DMS53 treated with DMSO at 0.1 percent for 48 hours (cell line): ENCODE data around the gene KRTAP10-3.

Experiments used
- DNase-seq: peaks from one replicate; lab custom pipeline; 2025; ENCODE audit not compliant: unreplicated experiment; lab: John Stamatoyannopoulos, UW

Gene KRTAP10-3

DNA sequence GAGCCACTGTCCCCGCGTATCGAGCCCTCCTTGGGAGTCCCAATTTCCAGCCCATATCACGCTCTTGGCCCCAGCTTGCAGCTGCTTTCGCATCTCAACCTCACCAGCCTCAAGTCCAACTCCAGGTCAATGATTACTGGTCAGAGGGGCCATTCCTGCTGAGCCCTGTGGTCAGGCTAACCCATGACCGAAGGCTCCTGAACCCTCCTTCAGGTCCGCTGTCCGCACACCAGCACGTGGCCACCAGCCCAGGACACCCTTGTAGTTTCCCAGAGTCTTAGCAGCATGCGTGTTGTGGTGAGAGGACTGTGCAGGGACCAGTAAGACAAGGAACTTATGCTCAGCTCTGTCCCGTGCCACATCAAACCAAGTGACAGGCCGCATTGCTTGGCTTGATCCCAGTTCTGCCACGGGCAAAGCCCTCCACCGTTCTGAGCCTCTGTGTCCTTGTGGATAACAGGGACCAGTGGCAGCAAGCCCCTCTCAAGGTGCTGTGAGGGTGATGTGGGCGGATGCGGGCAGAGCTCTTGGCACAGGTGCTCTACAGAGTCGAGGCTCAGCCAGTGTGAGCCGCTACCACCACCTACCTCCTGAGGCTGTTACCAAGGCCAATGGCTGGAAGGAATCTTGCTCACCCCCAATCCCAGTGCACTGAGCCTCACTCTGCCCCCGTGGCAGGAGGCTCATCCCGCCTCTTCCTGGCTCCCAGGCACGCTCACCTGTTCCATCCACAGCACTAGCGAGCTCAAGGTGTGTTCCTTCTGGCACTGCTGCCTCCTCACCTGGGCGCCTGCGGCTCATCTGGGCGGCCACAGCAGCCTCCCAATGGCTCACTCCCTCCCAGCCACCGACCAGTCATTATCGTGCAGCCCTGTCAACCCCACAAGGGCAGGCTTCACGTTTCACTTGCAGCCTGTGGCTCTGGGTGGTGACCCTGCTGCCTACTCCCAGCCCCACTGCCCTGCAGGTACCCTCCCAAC is 39.0 kb downstream of the KRTAP10-3 start:
- no peak for DNase-seq

DNA sequence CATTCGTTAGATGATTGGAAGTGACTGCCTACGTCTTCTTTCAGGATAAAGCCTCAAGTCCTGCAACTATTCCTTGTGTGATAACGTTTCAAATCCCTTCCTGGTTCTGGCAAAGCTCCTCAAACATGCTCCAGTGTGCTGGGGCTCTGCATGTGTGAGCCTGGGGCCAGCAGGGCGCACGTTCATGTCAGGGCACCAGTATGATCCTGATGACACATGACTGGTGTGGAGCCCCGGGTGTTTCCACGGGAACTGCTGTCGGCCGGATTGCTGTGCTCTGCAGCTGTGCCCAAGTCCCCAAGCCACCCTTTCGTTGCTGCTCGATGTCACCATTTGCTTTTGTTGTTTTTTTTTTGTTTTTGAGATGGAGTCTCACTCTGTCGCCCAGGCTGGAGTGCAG is 39.9 kb downstream of the KRTAP10-3 start:
- no peak for DNase-seq

DNA sequence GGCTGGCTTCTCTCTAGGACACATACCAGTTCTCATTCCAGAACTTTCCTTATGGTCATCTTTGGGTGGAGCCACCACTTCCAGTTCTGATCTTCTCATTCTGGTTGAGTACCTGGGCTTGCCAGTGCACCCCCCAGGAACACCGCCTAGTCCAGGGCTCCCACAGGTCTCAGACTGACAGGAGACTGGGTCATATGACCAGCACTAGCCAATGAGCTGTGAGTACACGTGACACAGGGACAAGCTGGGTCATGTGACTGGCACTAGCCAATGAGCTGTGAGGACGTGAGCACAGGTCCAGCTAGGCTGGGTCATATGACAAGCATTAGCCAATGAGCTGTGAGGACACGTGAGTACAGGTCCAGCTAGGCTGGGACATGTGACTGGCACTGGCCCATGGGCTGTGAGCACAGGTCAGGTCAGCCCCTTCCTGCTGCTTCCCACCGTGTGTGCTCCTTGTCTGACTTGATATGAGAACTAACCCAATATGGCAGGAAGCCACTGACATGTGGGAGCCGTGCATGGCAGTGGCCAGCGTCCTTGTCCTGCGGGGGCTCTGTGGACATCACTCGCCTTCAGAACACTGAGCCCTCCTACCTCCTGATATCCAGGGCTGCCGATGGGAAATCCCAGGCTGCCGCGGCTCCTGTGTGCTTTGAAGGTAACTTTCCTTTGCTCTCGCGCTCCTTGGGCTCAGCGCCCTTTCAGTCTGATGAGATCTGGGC is 41.3 kb downstream of the KRTAP10-3 start:
- DNase-seq = no peak

DNA sequence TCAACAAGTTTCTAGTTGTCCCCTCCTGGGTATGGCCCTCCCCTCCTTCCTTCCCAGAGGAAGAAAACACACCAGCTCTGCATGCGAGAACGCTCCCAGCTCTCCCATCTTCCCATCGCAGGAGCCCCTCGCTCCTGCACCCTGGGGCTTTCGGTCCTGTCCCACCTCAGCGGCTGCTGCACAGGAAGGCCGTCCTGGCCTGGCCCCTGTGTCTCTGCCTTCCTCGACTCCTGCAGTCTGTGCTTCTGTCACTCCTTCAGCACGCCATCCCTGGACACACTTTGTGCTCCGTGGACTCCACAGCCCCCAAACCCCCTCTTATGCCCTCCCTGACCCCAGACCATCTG is 41.8 kb downstream of the KRTAP10-3 start:
- DNase-seq = no peak

DNA sequence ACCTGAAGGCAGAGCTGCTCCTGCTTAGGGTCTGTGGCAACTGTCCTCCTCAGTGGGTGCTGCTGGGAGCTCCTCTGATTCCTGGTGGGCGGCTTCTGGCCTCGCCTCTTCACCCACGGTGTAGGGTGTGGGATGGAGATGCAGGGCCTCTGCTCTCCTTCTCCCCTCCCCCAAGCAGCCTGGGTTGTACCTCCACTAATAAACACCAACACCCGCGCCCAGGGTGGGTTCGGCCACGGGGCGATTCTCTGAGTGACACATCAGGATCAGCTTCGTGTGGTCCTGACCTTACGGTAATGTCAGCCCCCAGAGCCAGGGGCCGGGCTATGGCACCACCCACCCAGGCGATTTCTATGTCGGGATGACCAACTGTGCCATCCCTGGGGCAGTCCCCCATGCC is 42.3 kb downstream of the KRTAP10-3 start:
- DNase-seq = no peak

DNA sequence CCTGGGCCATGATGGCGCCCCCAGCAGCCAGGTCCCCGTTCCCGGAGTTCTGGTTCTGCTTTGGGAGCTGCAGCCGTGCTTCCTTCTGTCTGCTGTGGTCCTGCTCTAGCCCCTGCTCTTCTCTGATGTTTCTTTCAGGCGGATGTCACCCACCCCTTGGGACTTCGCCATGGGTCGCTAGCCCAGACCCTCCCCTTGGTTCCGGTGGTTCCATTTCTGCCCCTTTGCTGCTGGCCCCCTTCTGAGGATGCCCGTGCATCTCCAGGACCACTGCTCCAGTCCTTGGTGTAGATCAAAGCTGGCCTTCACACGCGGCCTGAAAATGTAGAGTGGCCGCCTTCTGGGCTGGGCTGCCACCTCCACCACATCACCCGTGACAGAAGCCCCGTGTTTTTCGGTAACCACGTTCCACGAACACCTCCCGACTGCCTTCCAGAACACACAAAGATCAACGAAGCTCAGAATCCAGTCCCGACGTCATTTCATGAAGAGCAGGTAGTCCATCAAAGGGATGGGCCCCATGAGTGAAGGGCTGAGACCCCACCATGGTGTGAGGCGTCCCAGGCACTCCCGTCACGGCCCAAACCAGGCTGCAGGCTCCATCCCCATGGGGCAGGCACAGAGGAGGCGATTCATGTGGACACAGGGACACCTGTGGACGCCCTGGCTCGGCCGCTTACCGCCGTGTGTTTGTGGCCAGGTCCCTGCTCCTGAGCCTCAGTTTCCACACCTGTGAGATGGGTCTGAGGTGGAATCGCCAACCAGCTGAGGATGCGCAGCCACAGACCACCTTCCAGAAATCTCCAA is 43.0 kb downstream of the KRTAP10-3 start:
- DNase-seq = no peak

DNA sequence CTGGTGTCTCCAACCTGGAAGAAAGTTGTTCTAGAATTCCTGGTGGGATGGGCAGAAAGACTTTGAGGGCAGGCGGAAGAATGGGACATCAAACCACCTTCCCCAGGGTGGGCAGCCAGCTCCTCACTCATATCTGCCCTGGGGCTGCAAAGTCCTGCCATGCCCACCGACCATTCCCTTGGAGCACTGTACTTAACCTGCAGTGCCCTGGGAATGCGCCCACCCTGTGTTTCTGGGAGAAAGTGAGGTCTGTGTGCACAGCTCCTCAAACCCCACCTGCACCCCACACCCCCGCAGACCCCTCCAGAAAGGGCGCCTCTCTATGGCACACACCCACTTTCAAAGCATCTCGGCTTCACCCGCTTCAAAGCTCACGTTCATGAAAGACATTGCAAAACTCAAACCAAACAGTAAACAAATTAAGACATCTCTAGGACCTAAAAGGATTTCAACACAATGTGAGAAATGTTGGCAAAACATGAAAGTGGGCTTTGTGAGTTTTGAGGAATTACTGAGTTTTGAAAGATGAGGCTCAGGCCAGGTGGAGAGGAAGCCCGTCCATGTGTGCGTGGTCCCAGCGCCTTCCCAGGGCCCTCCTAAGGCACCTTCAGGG is 43.7 kb downstream of the KRTAP10-3 start:
- DNase-seq = no peak

DNA sequence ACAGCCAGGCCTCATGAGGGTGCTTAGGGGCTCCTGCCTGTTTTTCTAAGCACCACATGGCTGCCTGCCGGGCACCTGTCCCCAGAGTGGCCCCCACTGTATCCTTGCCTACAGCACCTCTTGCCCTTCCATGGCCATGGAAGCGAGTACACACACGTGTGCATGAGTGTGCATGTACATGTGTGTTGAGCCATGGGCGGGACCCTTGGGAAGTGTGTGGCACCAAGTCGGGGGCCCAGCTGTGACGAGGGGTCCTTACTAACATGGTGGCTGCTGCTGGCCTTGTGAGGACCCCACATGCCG is 44.4 kb downstream of the KRTAP10-3 start:
- no peak for DNase-seq

DNA sequence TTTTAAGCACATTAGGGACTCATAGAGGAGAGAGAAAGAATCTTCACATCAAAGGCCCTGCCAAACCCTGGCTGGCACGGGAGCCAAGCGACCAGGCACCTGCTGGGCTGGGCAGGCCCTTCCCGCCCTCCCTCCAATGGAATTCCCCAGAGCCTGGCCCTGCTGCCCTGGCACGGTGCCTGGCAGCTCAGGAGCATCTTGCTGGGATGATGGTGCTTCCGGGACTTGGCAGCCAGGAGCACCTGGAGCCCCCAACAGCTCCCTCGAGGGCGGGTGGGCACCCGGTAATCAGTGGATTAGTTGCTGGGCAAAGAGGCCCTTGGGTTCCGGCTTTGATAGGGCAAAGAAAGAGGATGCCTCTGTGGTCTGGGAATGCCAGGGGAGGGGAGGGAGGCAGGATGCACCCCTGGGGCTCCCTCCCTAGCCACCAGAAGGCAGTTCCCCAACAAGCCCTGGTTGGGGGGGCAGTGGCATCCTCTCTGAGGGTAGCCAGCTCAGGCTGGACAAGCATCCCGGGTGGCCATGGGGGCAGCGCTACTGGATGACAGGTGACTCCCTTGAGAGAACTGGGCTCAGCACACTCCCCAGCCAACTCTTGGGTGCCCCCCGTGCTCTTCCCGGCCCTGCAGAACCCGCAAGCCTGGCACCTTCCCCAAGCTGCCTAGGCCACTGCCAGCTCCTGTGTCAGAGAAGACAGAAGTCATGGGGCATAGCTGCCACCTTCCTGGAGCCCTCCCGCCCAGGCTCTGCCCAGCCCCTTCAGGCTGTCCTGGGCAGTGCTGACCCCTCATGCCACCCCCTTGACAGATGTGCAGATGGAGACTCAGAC is 45.0 kb downstream of the KRTAP10-3 start:
- DNase-seq = no peak

DNA sequence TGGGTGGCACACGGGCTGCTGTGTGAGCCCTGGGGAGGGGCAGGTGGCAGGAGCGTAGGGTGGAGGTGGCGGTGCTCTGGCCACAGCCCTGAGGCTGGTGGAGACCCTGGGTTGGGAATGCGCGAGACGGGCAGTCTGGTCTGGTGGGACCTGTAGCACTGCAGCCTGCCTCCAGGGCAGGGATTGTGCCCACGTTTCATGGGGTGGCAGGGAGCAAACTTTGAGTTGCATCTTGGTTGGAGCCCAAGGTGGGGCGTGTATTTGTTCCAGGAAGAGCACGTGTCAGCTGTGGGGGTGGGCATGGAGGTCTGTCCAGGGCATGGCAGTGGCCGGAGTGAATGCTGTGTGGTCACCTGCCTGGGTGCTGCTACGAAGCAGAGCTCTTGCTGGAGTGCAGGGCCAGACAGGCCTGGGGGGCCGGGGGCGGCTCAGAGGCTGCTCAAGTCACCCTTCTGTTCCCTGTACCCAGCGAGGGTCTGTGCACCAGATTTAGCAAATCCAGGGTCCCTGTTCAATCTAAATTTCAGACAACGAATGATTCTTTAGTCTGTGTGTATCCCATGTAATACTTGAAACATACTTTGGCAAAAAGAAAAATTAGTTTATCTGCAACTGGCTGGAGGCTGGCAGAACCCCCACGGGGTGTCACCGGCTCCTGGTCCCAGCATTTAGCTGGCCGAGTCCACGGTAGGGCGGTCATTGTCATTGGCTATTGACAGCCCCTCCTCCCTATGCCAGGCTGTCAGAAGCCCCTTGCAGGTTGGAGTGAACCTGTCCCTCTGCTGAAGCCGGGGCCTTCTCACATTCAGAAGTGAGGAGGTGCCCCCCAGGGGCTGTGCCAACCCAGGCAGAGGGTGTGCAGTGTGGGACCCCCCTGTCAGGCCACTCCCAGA is 45.9 kb downstream of the KRTAP10-3 start:
- no peak for DNase-seq

DNA sequence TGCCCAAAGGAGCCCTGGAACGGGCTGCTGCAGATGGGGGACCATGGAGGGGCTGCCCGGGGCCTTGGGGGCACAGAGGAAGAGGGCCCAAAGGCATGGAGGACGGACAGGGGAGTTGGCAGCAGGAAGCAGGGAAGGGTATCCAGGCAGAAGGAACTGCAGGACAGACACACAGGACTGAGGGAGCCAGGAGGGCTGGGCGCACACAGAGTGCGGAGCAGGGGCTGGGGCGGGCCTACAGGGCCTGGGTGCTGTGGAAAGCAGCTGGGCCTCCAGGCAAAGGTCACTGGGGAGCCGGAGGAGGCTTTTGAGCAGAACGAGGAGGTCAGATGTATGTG is 46.7 kb downstream of the KRTAP10-3 start:
- DNase-seq = no peak

DNA sequence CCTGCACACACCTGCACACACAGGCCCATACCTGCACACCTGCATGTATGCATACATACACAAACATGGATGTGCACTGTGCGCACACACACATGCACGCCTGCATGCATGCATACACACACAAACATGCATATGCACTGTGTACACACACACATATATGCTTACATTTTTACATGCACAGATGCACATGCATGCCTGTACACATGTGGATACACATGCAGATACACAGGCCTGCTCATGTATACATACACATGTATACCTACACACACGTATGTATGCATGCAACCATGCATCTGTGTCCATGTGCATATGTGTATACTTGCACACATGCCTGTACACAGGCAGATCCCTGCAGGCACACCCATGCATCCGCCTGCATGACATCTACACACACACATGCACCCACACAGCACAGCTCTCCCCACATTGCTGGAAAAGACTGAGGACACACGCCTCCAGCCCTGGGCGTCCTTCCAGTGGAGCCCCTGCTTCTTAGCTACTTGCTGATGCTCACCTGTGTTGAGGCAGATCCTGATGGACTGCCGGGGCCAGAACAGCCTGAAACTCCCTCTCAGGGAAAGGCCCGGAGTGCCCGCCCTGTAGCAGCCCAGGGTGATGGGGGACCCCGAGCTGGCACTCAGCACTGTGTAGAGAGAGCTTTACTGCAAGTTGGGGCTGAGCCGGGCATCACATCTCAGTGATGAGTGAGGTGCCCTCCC is 47.2 kb downstream of the KRTAP10-3 start:
- DNase-seq = no peak

DNA sequence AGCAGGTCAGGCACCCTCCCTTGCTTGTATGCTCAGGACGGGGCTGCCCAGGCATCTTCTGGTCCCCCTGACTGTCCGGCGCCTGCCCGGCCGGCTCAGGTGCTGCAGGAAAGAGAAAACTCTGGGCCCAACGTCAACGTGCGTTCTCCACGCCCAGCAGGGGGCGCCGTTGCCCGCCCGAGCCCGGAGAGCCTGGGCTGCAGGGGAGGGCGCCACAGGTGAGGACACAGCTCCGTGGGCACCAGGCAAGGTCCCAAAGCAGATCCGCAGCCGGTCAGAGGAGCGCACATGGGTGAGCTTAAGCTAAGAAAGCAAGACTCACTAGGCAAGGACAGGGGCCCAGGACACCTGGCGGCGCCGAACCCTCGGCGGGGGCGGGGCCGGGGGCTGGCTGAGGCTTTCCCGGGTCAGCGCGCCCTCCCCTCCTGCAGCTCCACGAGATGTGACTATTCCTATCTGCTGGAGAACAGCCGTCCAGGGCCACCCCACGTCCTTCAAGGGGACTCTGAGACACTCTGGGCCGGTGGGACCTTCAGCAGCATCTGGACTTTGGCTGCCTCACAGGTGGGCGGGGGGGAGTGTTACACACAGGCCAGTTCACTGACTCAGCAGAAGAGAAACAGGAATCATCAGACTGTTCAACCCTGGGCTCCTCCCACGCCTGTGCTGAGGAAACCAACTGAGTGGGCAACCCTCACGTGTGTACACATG is 47.9 kb downstream of the KRTAP10-3 start:
- peak; percentile 63 for DNase-seq

DNA sequence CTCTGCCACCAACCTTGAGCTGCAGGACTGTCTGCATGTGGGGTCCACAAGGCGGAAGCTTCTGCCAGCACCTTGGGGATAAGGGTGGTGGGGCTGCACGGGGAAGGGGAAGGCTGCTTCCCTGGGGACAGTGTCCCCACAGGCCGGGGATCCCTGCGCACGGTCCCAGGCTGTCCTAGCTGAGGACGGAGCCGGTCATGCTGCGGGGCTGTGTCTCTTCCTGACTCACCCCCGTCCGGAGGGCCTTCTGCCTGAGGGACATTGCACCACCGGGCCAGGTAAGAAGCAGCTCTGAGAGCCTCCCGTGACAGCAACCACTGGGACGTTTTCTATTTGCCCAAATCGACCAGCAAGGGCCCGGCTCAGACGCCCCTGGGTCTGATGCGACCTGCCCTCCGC is 48.5 kb downstream of the KRTAP10-3 start:
- DNase-seq = no peak

DNA sequence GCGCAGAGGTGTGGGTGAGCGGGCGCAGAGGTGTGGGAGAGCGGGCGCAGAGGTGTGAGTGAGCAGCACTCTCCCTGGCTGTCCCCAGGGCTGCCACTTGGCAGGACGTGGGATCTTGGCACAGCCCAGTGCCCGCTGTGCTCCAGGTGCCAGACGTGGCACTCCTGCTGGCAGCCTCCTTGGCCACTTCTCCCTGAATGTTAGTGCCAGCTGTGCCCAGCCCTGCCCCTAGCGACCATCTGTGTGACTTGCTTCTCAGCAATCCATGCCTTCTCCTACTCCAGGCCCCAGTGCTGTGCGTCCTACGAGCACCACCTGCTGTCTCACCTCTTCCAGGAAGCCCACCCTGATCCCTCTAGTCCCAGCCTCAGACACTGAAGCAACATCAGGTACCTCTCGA is 49.1 kb downstream of the KRTAP10-3 start:
- DNase-seq = no peak

DNA sequence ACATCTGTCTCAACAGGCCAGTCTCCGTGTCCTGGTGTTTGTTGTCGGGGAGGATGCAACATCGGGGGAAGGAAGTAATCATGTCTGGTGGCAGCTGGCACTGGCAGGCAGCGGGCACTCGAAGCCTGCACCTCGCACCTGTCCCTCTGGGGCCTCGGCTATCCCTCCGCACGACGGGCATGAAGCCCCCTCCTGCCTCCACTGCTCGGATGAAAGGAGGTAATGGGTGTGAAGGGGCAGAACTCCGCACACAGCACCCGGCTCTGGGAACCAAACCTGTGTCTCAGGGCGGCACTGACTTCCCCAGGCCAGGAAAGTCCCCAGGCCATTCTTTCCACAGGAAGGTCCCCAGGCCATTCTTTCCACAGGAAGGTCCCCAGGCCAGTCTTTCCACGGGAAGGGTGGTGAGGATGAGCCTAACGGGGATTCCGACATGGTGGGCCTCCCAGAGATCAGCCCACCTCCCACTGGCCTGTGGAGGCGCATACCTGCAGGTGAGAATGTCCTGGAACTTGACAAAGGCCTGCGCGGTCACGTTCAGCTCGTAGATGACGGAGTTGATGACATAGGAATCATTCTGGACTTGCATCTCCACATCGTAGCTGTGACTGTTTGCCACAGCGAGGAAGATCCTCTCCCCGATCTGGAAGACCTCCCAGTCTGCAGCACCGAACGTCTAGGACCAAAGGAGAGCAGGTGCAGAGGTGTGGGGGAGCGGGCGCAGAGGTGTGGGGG is 49.7 kb downstream of the KRTAP10-3 start:
- DNase-seq = no peak

DNA sequence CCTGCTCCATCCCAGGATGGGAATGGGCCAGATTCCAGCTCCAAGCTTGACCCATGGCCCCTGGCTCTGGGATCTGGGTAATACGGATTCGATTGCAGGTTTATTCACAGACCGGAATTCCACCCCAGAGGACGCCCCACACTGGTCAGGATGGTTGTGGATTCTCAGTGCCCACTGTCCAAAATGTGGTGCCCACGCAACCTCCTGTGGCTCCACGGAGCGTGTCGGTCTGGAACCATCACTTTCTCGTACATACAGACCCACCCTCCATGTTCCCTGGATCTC is 50.2 kb downstream of the KRTAP10-3 start:
- DNase-seq = no peak
